Lower leg skin (tissue), 3 donors: Measurements from ENCODE around the gene FOXO4.

Experiments used
- POLR2A ChIP-seq, 2 donors: fragments of 450-650 bp; IDR thresholded peaks; one replicate each; pipeline ENCODE4 v1.6.1; 2016 to 2017; ENCODE audit warnings: antibody characterized with exemption in 2 of 2, mild to moderate bottlenecking in 1 of 2, moderate library complexity in 1 of 2
- TF ChIP-seq, protein P1 (sequence below), 3 donors: fragments of 450-650 bp; IDR thresholded peaks; one replicate each; pipeline ENCODE4 v1.5.1; 2016; ENCODE audit warnings: antibody characterized with exemption in 3 of 3, mild to moderate bottlenecking in 3 of 3, moderate library complexity in 2 of 3

DNA sequence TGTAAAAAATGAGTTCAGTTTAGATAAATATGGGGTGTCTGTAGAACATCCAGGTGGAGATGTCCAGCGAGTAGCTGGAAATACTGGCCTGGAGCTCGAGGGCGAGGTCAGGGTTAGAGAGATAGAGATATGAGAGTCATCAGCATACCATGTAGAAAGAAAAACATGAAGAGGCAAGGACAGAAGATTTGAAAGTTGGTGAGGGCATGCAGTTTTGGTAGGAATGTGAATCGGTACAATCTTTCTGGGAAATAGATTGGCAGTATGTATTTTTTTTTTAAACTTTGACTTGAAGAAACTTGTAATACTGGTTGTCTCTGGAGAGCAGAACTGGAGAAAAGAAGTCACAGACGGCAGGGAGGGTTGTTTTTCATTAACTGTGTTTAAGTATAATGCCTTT, 25.1 kb upstream of the FOXO4 start:
- TF ChIP-seq, protein P1, sequence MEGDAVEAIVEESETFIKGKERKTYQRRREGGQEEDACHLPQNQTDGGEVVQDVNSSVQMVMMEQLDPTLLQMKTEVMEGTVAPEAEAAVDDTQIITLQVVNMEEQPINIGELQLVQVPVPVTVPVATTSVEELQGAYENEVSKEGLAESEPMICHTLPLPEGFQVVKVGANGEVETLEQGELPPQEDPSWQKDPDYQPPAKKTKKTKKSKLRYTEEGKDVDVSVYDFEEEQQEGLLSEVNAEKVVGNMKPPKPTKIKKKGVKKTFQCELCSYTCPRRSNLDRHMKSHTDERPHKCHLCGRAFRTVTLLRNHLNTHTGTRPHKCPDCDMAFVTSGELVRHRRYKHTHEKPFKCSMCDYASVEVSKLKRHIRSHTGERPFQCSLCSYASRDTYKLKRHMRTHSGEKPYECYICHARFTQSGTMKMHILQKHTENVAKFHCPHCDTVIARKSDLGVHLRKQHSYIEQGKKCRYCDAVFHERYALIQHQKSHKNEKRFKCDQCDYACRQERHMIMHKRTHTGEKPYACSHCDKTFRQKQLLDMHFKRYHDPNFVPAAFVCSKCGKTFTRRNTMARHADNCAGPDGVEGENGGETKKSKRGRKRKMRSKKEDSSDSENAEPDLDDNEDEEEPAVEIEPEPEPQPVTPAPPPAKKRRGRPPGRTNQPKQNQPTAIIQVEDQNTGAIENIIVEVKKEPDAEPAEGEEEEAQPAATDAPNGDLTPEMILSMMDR (IDR thresholded peaks at IDR 0.05): no peak
- TF ChIP-seq POLR2A (IDR thresholded peaks at IDR 0.05): no peak
